ENCODE results near the gene DUOXA1.

DUOXA1 gene

DNA sequence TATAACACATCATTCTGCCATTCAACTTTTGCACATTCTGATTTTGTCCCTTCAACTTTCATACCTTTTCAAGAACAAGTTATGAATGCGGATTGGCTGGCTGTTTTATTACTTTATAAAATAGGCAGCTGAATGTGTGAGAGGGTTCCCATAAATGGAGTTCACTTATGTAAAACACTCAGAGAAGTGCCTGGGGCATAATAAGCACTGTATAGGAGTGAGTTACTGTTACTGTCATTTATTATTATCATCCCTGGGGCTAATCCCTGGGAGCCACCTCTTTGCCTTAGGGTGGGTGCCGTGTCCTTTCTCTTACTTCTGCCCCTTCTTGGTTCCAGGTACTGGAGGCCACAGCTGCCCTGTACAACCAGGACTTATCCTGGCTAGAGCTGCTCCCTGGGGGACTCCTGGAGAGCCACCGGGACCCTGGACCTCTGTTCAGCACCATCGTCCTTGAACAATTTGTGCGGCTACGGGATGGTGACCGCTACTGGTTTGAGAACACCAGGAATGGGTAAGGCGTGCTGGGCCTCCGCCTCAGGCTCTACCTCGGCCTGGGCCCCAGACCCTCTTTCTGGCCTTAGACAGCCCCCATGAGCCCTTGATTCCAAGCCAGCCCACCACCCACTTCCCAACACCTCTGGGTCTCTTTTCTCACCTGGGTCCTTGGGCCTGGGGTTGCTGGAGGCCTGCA is 11.0 kb upstream of the DUOXA1 start (continued):
- TF ChIP-seq, protein P1, sequence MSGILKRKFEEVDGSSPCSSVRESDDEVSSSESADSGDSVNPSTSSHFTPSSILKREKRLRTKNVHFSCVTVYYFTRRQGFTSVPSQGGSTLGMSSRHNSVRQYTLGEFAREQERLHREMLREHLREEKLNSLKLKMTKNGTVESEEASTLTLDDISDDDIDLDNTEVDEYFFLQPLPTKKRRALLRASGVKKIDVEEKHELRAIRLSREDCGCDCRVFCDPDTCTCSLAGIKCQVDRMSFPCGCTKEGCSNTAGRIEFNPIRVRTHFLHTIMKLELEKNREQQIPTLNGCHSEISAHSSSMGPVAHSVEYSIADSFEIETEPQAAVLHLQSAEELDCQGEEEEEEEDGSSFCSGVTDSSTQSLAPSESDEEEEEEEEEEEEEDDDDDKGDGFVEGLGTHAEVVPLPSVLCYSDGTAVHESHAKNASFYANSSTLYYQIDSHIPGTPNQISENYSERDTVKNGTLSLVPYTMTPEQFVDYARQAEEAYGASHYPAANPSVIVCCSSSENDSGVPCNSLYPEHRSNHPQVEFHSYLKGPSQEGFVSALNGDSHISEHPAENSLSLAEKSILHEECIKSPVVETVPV (CRISPR knock-in tag; IDR thresholded peaks at IDR 0.05) = no peak
- no peak for TF ChIP-seq OSR1 (CRISPR knock-in tag; IDR thresholded peaks at IDR 0.05)
- TF ChIP-seq CSDC2 (CRISPR knock-in tag; IDR thresholded peaks at IDR 0.05) = no peak
- TF ChIP-seq GLIS3 (CRISPR knock-in tag; IDR thresholded peaks at IDR 0.05) = no peak
- no peak for TF ChIP-seq ZNF8 (CRISPR knock-in tag; IDR thresholded peaks at IDR 0.05)
- no peak for TF ChIP-seq ISL1 (CRISPR knock-in tag; IDR thresholded peaks at IDR 0.05)
- TF ChIP-seq, protein P2, sequence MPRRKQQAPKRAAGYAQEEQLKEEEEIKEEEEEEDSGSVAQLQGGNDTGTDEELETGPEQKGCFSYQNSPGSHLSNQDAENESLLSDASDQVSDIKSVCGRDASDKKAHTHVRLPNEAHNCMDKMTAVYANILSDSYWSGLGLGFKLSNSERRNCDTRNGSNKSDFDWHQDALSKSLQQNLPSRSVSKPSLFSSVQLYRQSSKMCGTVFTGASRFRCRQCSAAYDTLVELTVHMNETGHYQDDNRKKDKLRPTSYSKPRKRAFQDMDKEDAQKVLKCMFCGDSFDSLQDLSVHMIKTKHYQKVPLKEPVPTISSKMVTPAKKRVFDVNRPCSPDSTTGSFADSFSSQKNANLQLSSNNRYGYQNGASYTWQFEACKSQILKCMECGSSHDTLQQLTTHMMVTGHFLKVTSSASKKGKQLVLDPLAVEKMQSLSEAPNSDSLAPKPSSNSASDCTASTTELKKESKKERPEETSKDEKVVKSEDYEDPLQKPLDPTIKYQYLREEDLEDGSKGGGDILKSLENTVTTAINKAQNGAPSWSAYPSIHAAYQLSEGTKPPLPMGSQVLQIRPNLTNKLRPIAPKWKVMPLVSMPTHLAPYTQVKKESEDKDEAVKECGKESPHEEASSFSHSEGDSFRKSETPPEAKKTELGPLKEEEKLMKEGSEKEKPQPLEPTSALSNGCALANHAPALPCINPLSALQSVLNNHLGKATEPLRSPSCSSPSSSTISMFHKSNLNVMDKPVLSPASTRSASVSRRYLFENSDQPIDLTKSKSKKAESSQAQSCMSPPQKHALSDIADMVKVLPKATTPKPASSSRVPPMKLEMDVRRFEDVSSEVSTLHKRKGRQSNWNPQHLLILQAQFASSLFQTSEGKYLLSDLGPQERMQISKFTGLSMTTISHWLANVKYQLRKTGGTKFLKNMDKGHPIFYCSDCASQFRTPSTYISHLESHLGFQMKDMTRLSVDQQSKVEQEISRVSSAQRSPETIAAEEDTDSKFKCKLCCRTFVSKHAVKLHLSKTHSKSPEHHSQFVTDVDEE (CRISPR knock-in tag; IDR thresholded peaks at IDR 0.05) = no peak

DNA sequence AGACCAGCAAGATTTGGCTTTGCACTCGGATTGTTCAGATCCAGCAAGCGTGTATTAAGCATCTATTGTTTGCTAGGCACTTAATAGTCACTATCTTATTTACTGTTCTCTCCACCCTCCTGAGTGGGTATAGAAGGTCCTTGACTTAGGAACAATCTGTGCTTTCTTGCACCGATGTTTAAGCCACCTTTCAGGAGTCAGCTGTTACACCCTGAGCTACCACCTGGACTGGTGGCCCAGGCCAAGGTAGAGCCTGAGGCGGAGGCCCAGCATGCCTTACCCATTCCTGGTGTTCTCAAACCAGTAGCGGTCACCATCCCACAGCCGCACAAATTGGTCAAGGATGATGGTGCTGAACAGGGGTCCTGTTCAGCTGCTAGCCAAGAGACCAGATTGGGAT is 10.1 kb upstream of the DUOXA1 start:
- TF ChIP-seq TOX (CRISPR knock-in tag; IDR thresholded peaks at IDR 0.05; ENCODE audit: borderline replicate concordance) (no peak), TCF4 (CRISPR knock-in tag; IDR thresholded peaks at IDR 0.05; ENCODE audit: borderline replicate concordance) (no peak), RARB (CRISPR knock-in tag; IDR thresholded peaks at IDR 0.05) (no peak), OSR1 (CRISPR knock-in tag; IDR thresholded peaks at IDR 0.05) (no peak), GLIS3 (CRISPR knock-in tag; IDR thresholded peaks at IDR 0.05) (no peak), BACH2 (CRISPR knock-in tag; IDR thresholded peaks at IDR 0.05; ENCODE audit: borderline replicate concordance) (no peak), SNAI2 (CRISPR knock-in tag; IDR thresholded peaks at IDR 0.05) (no peak), ZNF565 (CRISPR knock-in tag; conservative IDR thresholded peaks at IDR 0.05; ENCODE audit: low read depth) (no peak), PPARA (CRISPR knock-in tag; IDR thresholded peaks at IDR 0.05; ENCODE audit: borderline replicate concordance) (no peak), ARNTL (CRISPR knock-in tag; IDR thresholded peaks at IDR 0.05; ENCODE audit: borderline replicate concordance, low read depth) (no peak), ISL1 (CRISPR knock-in tag; IDR thresholded peaks at IDR 0.05) (no peak)
- TF ChIP-seq, protein P3, sequence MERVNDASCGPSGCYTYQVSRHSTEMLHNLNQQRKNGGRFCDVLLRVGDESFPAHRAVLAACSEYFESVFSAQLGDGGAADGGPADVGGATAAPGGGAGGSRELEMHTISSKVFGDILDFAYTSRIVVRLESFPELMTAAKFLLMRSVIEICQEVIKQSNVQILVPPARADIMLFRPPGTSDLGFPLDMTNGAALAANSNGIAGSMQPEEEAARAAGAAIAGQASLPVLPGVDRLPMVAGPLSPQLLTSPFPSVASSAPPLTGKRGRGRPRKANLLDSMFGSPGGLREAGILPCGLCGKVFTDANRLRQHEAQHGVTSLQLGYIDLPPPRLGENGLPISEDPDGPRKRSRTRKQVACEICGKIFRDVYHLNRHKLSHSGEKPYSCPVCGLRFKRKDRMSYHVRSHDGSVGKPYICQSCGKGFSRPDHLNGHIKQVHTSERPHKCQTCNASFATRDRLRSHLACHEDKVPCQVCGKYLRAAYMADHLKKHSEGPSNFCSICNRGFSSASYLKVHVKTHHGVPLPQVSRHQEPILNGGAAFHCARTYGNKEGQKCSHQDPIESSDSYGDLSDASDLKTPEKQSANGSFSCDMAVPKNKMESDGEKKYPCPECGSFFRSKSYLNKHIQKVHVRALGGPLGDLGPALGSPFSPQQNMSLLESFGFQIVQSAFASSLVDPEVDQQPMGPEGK (CRISPR knock-in tag; IDR thresholded peaks at IDR 0.05; ENCODE audit: borderline replicate concordance) = no peak
- TF ChIP-seq, protein P4, sequence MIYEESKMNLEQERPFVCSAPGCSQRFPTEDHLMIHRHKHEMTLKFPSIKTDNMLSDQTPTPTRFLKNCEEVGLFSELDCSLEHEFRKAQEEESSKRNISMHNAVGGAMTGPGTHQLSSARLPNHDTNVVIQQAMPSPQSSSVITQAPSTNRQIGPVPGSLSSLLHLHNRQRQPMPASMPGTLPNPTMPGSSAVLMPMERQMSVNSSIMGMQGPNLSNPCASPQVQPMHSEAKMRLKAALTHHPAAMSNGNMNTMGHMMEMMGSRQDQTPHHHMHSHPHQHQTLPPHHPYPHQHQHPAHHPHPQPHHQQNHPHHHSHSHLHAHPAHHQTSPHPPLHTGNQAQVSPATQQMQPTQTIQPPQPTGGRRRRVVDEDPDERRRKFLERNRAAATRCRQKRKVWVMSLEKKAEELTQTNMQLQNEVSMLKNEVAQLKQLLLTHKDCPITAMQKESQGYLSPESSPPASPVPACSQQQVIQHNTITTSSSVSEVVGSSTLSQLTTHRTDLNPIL (CRISPR knock-in tag; IDR thresholded peaks at IDR 0.05; ENCODE audit: low read depth) = no peak
- TF ChIP-seq, protein P5, sequence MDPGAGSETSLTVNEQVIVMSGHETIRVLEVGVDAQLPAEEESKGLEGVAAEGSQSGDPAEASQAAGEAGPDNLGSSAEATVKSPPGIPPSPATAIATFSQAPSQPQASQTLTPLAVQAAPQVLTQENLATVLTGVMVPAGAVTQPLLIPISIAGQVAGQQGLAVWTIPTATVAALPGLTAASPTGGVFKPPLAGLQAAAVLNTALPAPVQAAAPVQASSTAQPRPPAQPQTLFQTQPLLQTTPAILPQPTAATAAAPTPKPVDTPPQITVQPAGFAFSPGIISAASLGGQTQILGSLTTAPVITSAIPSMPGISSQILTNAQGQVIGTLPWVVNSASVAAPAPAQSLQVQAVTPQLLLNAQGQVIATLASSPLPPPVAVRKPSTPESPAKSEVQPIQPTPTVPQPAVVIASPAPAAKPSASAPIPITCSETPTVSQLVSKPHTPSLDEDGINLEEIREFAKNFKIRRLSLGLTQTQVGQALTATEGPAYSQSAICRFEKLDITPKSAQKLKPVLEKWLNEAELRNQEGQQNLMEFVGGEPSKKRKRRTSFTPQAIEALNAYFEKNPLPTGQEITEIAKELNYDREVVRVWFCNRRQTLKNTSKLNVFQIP (CRISPR knock-in tag; IDR thresholded peaks at IDR 0.05; ENCODE audit: borderline replicate concordance, low read depth) = no peak
- no peak for ATAC-seq

DNA sequence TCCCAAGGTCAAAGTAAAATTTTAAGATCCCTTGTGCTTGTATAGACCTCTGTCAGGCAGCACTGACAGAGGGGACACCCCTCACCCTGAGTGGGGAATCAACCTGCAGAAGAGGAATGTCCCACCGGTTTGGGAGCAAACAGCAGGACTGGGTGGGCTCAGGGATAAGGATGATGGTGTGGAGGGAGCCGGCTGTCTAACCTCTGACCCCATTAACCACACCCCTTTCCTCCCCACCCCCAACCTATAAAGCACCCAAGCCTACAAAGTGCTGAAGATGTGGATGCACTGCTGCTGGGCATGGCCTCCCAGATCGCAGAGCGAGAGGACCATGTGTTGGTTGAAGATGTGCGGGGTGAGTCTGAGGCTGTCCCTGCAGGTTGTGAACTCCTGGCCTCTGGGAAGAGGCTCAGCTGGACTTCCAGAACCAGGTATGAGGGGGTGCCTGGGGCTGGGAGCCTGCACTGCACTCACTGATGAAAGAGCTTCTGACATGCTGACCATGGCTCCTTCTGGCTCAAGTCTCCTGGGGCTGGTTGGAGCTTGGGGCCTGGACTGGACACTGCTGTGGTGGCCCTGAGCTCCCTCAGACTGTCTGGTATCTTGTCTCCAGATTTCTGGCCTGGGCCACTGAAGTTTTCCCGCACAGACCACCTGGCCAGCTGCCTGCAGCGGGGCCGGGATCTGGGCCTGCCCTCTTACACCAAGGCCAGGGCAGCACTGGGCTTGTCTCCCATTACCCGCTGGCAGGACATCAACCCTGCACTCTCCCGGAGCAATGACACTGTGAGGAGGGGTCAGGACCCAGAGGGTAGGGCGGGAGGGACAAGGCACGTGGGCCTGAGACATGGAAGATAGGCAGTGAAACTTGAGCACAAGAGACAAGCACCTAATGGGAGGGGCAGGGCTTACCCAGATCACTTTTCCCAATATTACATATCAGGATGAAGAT is 9.4 kb upstream of the DUOXA1 start:
- ATAC-seq = no peak
- TF ChIP-seq, protein P1 (CRISPR knock-in tag; IDR thresholded peaks at IDR 0.05) = no peak
- TF ChIP-seq ZNF565 (CRISPR knock-in tag; conservative IDR thresholded peaks at IDR 0.05; ENCODE audit: low read depth) (no peak), BACH2 (CRISPR knock-in tag; IDR thresholded peaks at IDR 0.05; ENCODE audit: borderline replicate concordance) (no peak), ZC3H10 (CRISPR knock-in tag; IDR thresholded peaks at IDR 0.05) (no peak), ZNF8 (CRISPR knock-in tag; IDR thresholded peaks at IDR 0.05) (no peak), ISL1 (CRISPR knock-in tag; IDR thresholded peaks at IDR 0.05) (no peak), TCF4 (CRISPR knock-in tag; IDR thresholded peaks at IDR 0.05; ENCODE audit: borderline replicate concordance) (no peak), OSR1 (CRISPR knock-in tag; IDR thresholded peaks at IDR 0.05) (no peak), CSDC2 (CRISPR knock-in tag; IDR thresholded peaks at IDR 0.05) (no peak), ZFP30 (CRISPR knock-in tag; IDR thresholded peaks at IDR 0.05) (no peak), ZFP3 (CRISPR knock-in tag; IDR thresholded peaks at IDR 0.05) (no peak)
- TF ChIP-seq, protein P2 (CRISPR knock-in tag; IDR thresholded peaks at IDR 0.05) = no peak

All from SK-N-SH treated with all-trans-retinoic acid at 6 μM for 48 hours (cell line).